OCI-M2 (cell line): ENCODE measurements around the gene NFATC3.

Experiments
- DNase-seq: peaks from one replicate; lab custom pipeline; 2025; ENCODE audit not compliant: unreplicated experiment; lab: John Stamatoyannopoulos, UW

Gene NFATC3

DNA sequence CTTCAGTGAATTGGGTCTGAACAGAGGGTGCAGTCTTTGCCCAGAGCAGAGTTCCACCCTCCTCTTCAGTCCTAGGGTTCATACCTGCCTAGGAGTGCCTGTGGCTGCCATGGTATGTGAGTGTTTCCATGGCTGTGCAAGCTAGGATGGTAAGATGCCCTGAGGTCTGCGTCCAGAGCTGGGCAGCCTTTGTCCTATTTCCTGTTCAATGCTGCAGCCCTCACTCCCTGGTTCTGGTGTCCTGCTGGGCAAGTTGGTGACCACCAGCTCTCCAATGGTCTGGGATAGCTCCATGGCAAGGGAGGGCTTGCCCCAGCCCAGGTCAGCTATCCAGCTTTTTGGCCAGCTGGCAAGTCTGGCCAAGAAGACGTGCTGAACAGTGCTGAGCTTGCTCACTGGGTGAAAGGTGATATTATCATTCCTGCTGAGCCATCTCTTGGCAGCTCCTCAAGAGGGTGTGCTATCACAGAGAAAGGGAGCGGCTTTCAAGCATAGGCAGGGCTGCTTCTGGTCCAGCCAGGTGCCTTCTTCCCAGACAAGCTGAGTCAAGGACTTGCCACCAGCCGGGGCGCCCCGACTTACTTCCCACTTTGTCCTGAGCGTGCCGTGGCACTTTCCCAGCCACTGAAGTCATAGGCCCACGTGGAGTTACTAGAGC is 13.0 kb upstream of the NFATC3 start:
- DNase-seq, result no peak

DNA sequence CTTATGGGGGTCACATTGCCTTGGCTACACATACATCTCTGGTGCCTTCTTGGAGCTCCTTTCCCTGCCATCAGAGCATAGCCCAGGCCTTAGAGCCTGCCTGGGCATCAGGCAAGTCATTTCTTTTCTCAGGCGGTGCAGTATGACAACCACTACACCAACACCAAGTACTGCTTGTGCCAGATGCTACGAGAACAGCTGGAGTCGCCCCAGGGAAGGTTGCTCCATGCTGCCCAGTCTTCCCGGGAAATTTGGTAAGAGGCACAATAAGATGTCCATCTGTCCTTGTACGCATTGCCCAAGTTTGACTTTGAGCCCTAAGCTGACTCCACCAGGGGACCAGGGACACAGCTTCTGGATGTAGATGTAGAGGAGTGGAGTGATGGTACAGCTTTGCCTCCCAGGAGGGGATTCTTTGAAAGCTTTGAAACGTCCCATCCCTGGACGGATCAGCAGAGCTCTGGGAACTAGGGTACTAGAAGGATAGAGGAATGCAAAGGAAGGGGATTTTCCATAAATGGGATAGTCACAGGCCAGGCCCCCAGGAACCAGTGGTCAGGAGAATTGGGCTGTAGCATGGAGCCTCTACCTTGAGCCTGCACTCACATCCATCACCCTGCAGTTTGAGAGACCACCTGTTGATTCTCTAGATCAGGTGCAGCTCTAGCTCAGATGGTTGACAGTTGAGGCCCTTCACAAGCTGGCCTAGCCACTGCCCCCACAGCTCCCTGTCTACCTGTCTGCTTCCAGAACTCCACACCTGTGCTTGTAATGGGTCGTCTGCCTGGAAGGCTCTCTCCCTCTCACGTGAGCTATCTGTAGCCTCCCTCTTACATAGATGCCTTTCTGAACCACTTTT is 11.0 kb upstream of the NFATC3 start:
- no peak for DNase-seq

DNA sequence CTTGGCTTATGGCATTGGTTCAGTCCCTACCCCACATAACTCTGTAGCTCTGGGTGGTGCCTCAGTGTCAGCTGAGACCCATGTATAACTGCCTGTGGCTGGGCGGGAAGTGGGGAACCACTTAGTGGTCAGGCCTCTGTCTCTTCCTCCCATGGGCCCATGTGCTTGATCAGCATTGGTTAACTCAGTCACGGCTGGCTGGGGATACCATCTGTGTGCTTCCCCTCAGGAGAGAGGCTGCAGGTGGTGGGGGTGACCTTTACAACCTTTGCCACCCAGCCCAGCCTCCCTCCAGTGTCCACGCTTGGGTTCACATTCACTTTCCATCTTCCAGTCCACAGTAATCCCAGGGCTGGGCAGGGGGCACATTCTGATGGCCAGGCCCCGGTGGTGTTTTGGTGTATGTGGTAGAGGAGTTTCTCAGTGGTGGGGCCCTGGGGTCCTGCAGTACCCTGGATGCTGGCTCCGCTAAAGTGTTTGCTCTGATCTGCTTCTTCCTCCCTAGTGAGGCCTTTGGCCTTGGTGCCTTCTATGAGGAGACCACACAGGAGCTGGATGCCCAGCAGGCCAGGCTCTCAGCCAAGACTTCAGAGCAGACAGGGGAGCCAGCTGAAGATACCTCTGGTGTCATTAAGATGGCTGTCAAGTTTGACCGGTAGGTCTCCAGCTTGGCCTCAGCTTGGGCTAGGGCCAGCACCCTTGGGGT is 10.2 kb upstream of the NFATC3 start:
- no peak for DNase-seq

DNA sequence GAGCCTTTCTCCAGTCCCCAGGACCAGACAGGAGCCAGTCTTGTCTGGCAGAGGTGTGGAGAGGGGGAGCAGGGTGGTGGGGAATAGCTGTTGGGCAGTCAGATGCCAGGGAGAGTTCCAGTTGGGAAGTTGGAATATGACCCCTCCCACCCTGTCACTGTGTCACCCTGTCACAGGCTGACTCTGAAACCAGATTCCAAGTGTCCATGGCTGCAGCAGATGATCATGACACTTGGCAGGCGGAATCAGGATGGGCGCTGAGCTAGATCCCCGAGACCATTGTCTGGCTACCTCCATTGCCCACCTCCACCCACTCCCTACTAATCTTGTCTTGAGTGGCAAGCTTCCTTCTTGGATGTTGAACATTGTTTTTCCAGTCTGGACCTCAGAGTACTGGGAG is 9.2 kb upstream of the NFATC3 start:
- no peak for DNase-seq

DNA sequence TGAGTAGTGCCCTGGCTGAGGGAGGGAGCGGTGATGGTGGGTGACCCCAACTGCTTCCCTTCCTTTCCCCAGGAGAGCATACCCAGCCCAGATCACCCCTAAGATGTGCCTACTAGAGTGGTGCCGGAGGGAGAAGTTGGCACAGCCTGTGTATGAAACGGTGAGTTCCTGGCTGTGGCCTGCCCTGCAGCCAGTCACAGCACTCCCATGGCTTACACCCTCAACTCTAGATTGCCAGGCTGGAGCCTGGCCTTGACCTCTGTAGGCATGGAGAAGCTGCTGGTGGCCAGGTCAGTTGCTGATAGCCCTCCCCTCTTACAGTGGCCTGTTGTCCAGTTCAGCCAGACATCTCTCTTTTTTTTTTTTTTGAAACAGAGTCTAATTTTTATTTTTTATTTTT is 8.6 kb upstream of the NFATC3 start:
- DNase-seq, result no peak

DNA sequence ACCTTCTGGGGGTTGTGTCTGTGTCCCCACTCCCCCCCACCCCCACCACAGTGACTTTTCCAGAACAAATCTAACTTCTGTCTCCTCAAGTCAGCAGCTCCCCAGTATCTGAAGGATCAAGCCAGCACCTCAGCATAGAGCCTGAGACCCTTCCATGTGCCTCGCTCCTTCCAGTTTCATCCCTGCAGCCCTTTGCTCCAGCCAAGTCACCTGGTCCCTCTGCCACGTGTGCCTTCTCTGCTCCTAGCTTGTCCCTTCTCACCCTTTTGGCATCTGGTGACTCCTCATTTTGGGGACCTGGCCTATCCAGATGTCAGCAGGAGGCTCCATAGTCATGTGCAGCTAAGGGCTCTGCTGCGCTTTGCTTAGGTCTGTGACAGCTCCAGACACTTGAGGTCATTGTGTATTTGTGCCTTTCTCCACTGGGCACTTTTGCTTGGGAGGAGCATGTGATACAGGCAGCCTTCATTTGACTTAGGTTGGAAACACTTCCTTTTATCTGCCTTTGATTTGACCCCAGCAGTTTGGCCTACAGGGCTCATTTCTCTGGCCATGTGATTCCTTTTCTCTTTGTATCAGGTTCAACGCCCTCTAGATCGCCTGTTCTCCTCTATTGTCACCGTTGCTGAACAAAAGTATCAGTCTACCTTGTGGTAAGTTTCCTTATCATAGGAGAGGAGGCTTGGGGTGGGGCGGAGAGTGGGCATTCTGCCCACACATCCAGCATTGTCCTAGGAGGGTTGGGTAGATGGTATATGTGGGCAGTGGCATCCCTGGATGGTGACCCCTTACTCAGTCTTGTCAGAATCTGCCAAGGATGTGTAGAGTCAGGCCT is 7.1 kb upstream of the NFATC3 start:
- no peak for DNase-seq

DNA sequence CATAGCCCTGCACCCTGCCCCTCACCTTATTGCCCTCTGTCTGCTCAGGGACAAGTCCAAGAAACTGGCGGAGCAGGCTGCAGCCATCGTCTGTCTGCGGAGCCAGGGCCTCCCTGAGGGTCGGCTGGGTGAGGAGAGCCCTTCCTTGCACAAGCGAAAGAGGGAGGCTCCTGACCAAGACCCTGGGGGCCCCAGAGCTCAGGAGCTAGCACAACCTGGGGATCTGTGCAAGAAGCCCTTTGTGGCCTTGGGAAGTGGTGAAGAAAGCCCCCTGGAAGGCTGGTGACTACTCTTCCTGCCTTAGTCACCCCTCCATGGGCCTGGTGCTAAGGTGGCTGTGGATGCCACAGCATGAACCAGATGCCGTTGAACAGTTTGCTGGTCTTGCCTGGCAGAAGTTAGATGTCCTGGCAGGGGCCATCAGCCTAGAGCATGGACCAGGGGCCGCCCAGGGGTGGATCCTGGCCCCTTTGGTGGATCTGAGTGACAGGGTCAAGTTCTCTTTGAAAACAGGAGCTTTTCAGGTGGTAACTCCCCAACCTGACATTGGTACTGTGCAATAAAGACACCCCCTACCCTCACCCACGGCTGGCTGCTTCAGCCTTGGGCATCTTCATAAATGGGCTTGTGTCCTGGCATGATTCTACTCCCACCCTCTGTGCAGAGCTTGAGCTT is 6.3 kb upstream of the NFATC3 start:
- no peak for DNase-seq

DNA sequence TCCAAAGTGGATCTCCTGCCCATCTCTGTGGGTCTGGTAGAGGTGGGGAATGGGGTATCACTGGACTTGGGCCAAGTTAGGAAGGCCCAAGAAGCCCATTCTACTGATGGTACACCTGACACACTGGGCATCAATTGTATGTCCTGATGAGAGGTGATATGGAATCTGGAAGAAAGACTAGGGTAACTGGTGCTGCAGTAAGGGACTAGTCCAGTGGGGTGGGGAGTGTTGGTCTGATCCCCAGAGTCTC is 5.9 kb upstream of the NFATC3 start:
- DNase-seq, result no peak

DNA sequence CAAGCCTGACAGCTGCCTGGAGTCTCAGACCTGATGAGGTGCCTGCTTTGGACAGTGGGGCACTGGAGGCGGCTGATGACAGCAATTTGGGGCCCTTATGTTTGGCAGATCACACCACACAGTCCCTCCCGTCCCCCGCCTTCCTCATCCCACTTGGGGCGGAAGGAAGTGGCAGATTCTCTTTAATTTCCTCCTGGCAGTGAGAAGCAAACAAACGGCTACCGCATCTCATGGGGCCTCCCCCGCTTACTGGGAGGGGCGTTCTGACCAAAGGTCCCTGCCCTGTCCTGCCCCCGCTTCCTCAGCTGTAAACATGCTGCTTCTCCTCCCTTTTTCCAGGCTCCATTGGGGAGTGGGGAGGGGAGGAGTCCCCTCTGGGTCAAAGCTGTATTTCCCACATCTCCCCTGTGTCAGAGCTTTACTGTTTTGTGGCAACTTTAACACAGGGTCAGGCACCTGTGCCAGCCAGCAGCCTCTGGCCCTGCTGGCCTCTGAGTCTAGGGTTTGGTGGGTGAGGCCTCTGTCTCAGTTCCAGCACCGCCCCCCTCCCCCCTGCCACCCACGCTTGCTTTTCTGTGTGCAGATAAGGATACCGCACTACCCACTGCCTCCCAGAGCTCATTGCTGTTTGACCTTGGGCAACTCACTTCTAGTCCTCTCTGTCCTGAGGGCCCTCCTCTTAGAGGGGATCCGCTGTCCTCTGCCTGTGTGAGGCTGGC is 5.4 kb upstream of the NFATC3 start:
- peak; percentile 91 for DNase-seq

DNA sequence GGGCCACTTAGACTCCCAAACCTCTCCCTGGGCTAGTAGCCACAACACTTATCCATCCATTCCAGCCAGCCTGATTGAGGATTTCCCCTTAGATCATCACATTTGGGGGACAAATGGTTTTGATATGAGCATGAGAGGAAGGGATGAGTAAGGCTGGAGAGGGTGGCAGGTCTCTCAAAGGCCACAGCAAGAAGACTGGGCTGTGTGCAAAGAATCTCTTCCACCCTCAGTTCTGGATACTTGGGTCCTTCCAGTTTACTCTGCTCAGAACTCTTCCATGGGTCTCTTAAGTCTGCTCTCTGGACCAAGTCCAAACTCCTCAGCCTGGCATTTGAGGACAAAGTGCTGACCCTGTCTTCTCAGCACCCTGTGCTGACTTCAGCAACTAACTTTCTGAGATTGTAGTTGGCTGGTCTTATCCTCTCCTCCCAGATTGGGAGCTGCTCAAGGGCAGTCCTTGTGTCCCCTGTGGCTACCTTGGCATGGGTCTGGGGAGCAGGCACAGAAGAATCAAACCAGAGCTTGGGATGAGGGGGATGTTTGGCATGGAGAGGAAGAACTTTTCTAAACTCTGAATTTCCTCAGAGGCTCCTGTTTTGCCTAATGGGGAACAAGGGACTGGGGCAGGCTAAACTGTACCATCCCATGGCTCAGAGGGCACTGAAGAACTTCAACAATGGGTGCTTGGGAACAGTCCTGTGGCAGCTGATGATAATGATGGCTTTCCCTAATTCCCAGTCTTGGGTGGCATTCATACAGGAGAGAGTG is 3.1 kb upstream of the NFATC3 start:
- no peak for DNase-seq

DNA sequence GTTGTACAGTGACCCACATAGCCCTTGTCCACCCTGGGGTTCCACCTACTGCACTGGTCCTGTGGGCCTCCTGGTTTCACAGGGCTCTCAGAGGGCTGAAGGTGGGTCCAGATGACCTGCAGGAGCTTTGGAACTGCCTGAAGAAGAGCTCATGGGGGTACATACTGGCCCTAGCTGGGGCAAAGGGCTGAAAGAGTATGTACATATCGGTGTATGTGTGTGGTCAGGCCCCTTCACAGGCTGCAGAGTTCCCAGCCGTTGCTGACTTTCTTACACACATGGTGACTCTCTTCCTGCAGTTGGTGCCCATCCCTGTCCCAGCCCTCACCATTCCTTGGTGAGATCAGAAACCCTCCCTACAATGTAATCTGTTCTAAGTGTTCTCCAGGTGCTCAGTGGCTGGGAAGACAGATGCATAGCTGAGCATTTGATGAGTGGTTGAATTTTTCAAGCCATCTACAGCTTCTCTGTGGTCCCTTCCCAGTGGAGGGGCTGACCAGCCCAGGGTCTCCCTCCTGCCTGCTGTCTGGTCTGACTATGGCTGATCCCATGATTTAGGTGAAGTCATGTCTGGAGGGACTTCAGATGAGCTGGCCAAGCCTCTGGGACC is 2.4 kb upstream of the NFATC3 start:
- no peak for DNase-seq

DNA sequence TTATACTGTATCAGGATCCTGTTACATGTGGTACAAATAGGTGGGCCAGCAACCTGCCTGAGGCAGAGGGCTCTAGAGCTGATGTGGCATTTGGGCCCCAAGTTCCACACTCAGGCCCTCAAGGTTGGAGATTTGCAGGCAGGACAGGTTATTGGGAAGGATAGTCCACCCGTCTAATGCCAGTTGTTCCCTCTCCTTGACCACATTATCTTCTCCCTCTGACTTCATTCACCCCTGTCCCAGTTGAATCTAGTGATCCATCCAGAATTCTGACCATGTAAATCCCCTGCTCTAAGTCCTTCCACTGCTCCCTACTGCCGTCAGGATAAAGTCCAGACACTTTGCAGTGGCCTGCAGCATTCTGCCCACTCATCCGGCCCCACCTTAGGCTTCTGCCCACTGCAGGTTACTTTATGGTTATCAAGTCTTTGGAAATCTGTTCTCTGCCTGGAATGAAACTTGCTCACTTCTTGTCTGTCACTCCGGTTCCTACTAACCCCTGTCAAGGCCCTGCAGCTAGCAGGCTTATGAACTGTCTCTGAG is 1.9 kb upstream of the NFATC3 start:
- no peak for DNase-seq

DNA sequence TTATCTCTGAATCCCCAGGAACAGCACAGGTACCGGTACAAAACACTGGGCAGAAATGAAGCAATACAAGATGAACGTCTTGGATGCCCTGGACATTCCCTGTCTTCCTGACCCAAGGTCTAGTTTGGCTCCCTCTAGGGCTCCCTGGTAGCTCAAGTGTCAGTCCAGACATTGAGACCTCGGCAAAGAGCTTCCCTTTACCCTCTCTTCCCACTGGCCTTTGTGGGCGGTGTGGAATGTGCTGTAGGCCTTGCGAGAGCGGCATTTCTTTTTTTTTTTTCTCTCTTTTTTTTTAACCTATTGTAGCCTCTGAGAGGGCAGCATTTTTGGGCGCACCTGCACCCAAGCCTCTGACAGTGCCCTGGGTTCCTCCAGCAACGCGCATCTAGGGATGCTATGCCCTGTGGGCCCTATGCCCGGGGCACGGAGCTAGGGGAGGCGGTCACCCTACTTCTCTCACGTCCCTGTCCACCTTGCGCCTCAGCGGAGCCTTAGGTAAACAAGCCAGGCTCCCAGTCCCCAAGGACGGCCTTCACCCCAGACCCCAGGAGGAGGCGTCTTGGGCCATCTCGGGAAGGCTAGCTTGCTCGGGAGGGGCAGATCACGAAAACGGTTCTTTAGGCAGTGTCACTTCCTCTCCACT is 1.2 kb upstream of the NFATC3 start:
- no peak for DNase-seq

DNA sequence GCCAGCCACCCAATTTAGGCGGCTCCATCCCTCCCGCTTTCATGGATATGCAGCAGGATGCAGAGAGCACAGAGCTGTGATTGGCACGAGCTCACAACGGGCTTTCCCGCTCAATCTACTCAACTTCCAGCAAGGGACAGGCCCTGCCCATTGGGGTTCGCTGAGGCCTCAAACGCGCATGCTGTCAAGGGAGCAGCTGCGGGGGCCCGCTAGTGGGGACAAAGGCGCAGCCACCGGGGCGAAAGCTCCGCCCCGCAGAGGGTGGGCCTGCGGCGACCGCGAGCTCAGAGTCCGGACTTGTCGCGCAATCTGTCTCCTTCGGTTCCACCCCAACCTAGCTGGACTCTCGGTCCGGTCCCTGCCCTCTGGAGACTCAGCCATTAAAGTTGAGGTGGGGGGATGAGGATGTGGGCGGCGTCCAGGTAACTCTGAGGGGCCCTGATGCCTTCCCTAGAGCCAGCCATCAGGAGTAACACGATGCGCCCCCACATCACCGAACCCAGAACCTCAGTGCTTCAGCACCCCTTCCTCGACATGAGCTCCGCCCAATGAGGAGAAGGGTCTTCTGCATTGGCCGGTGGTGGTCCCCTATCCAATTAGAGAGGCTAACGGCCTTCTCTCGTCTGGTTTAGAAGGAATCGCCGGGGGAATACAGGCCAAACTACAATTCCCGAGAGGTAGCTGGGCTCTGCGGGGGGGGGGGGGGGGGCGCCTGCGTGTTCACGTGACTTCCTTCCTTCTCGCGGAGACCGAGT is 489 bp upstream of the NFATC3 start:
- DNase-seq, result no peak

DNA sequence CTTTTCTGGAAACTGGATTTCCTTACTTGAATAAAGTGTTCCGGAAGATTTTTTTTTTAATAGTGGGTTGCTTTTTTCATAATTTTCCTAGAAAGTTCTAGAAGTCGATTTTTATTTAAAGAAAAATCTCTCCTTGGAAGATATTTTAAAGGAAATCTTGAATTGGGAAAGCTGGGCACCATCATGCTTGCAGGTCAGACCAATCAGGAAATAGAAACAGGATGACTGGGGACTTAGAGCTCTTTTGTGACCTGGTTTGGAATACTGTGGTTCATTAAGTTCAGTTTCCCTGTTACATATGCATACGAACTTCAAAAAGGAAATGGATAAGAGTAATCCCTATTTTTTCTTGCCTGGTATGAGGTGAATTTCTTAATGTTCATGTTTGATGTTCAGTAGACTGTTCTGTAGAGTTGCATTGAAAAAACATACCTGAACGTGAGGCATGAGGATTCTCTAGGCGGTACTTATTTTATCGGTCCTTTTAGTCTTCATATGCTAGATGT is 1.2 kb downstream of the NFATC3 start:
- no peak for DNase-seq

DNA sequence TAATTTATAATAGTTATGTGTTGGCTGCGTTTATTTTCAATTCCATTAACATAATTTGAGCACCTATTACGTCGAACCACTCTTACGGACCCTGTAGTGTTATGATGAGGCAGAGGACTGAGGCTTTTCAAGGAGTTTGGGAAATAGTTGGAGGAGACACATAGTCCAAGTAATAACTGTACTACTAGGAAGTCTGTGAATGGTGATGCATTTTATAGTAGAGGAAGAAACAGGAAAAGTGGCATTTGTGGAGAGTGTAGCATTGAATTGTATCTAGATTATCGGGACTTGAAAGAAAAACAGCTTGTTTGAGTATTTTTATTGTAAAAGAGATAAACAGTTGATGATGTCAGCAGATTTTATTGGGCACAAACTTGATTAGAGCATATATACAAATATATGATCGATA is 1.7 kb downstream of the NFATC3 start:
- no peak for DNase-seq

DNA sequence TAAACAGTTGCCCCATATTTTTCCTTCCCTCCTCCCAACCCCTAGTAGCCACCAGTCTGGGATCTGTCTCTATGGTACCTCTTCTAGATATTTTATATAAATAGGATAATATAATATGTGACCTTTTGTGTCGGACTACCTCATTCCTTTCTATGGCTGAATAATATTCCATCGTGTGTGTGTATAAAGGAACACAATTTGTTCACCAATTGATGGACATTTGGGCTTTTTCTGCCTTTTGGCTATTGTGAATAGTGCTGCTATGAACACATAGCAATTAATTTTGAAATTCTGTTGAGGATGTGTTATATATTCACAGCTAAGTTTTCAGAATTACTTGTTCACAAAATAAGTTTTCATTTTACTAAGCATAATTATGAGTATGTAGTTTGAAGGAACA is 2.5 kb downstream of the NFATC3 start:
- DNase-seq, result no peak
